HG02610 (cell line): ENCODE results near the gene UBE4B.
"Not testable (repeated sequence)": the region's sequence is repeated elsewhere in the genome, so short reads cannot be mapped to it uniquely, and the experiment has no call there.

Source experiments
- ATAC-seq: cut with Tn5 transposase; IDR thresholded peaks from one replicate; pipeline ENCODE4 v1.9.1; 2021; ENCODE audit warnings: mild to moderate bottlenecking, moderate library complexity; ENCODE audit not compliant: unreplicated experiment

UBE4B gene

DNA sequence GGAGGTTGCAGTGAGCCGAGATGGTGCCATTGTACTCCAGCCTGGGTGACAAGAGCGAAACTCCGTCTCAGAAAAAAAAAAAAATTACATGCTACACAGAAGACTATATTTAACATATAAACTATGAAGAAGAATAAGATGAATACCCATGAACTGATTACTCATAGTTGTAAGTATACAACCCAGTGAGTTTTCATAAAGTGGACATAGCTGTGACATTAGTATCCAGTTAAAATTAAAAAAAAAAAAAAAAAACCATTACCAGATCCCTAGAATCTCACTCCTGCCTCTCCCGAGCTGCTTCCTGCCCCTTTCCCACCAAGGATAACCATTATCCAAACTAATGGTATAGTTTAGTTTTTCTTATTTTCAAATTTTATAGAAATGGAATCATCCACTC, 37.4 kb downstream of the UBE4B start:
- ATAC-seq, result no peak

DNA sequence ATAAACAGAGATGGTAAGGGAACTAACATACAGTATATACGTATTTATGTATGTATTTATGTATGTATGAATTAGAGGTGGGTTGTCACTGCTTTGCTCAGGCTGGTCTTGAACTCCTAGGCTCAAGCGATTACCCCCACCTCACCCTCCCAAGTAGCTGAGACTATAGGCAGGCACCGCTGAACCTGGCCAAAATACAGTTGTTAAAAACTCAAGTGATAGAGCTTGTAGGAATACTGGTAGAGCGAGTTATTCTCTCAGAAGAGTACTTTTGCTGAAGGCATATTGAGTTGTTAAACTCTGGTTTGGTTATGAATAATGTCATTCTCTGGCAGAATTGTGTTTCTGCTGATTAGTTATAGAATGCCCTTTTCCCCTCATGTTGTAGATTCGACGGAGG, 38.9 kb downstream of the UBE4B start:
- ATAC-seq, result no peak

DNA sequence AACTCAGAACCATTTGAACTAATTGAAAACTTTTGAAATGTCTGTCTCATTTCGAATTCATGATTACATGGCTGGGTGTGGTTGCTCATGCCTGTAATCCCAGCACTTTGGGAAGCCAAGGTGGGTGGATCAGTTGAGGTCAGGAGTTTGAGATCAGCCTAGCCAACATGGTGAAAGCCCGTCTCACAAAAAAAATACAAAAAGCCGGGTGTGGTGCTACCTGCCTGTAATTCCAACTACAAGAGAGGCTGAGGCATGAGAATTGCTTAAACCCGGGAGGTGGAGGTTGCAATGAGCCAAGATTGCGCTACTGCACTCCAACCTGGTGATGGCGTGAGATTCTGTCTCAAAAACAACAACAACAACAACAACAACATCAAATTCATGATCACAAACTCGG, 40.6 kb downstream of the UBE4B start:
- not testable (repeated sequence) for ATAC-seq

DNA sequence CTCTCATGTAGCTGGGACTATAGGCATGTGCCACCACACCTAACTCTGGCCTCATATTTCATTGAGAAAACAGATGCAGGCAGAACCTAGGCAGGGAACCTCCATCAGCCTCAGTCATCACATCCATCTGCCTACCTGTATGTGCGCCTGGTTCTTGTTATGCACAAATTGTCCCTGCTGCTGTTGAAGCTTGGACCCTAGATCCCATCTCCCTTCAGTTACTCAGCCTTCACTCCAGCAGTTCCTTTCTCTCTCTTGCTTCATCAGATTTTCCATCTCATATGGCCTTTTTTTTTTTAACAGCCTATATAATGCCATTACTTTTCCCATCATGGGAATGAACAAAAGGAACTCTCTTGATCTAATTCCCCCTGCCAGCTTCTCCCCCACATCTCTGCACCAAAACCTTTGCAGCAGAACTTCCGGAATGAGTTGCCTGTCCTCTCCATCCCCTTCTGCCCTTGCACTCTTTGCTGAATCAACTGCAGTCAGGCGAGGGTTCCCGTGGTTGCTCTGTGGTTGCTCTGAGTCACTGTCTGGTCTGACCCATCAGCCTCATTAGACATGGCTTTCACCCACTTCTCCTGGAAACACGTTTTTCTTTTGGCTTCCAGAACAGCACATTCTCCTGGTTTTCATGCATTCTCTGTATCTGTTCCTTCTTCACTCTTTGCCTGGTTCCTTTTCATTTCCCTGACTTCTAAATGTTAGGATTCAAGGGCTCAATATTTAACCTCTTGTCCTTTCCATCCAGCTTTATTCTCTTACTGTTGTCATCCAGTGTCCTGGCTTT, 41.5 kb downstream of the UBE4B start:
- ATAC-seq, result peak; percentile 85

DNA sequence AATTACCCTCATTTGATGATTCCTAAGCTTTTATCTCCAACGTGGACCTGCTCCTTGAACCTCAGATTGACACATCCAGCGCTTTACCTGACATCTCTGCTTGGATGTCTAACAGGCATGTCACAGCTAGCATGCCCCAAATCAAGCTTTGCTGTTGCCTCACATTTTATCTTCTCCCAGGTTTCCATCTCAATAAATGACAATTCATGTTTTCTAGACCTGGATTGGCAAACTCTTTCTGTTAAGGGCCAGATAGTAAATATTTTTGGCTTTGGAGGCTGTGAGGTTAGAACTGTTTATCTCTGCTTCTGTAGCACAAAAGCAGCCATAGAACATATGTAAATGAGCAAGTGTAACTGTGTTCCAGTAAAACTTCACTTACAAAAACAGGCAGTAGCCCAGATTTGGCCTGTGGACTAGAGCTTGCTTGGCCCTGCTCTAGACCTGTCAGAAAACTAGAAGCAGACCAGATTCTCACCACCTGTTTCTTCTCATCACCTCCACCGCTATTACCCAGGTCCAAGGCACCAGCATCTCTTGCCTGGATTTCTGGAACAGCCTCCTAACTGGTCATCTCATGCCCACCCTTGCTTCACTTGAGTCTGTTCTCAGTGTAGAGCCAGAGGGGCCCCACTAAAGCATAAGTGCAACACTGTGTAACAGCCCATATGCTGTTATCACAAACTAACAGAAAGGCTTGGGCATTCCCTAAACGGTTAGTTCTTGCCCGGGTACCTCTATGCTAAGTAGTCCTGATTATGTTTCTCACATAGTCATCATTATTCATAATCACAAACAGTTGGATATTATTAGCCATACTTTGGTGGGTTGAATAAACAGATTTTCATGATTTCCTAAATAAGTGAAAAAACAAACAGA, 42.3 kb downstream of the UBE4B start:
- ATAC-seq, result no peak

DNA sequence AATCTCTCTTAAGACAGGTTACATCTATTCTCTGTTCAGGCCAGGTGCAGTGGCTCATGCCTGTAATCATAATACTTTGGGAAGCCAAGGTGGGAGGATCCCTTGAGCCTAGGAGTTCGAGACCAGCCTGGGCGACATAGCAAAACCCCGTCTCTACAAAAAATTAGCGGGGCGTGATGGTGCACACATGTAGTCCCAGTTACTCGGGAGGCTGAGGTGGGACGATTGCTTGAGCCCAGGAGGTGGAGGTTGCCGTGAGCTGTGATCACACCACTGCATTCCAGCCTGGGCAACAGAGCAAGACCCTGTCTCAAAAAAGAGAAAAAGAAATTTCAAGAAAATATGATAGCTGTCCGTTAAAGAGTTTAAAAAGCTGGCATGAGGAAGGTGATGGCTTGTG, 43.0 kb downstream of the UBE4B start:
- no peak for ATAC-seq

DNA sequence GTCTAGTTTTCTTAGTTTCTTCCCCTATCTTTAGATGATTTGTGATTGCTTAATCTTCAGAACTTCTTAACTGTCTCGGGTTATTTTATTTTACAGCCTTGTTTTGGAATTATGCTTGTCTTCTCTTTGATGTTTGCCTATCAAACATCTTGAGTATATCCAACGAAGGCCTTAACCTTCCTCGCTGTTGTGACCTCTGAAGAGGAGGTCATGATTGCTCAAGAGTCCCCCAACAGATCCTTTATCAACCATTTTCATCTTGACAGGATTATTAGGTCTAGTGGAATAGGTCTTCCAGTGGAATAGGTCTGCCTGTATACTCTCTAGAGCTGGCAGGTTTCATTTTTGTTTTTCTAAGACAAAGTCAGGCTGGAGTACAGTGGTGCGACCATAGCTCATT, 45.7 kb downstream of the UBE4B start:
- ATAC-seq, result no peak

DNA sequence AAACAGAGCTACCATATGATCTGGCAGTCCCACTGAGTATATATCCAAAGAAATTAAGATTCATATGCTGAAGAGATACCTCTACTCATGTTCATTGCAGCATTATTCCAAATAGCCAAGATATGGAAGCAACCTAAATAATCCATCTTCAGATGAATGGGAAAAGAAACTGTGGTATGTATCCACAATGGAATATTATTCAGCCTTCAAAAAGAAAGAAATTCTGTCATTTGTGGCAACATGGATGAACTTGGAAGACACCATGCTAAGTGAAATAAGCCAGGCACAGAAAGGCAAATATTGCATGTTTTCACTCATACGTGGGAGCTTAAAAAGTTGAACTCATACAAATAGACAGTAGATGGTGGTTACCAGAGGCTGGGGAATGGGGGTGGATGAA, 47.8 kb downstream of the UBE4B start:
- no peak for ATAC-seq

DNA sequence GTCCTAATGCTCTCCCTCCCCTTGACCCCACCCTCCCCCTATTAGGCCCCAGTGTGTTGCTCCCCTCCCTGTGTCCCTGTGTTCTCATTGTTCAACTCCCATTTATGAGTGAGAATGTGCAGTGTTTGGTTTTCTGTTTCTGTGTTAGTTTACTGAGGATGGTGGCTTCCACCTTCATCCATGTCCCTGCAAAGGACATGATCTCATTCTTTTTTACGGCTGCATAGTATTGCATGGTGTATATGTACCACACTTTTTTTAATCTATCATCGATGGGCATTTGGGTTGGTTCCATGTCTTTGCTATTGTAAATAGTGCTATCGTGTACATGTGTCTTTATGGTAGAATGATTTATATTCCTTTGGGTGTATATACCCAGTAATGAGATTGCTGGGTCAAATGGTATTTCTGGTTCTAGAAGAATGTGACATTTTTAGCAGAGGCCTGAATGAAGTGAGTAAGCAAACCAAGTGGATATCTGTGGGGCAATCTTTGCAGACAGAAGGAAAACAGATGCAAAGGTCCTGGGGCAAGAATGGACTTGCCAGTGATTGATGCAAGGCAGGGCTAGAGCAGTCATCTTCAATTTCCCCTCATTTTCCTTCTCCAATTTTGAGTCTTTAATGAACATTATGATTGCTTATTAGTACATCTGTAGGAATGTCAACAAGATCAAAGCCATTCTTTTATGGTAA, 50.2 kb downstream of the UBE4B start:
- no peak for ATAC-seq

DNA sequence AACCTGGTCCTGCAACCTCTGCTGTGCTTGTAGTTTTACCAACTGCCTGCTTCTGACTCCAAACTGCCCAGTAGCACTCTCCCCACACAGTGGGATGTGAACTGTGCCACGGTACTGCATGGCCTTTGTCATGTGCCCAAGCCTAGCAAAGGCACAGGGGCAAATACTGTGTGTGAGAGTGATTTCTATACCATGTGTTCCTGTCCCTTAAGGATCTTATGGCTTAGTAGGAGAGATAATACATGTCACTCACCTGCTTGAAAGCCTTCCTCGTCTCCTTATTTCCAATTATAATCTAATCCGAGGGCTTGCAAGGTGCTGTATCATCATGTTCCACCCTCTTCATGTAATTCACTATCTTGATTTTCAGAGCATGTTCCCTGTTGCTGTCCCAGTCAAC, 51.3 kb downstream of the UBE4B start:
- no peak for ATAC-seq

DNA sequence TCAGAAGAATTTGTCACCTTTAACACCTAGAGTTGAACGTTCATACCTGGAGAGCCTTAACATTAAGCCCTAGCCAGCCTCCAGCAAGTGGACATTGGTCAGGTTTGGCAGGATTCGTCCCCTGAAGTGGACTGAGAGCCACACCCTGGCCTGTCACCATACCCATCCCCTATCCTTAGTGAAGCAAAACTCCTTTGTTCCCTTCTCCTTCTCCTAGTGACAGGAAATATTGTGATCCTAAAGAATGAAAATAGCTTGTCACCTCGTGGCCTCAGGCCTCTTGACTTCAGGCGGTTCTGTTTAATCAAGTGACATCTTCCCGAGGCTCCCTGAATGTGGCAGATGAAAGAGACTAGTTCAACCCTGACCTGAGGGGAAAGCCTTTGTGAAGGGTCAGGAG, 52.3 kb downstream of the UBE4B start:
- ATAC-seq, result no peak

DNA sequence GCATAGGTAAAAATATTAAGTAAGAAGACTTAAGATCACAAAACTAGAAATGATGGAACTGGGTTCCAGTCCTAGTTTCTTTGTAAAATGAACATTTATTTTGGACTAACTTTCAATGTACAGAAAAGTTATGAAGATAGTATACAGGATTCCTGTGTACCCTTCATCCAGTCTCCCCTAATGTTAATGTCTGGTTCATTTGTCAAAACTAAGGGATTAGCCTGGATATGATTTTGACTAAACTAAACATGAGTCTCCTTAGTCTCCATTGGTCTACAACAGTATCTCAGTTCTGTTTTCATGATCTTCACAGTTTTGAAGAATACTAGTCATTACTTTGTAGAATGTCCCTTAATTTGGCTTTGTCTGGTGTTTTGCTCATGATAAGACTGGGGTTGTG, 54.5 kb downstream of the UBE4B start:
- ATAC-seq, result no peak

DNA sequence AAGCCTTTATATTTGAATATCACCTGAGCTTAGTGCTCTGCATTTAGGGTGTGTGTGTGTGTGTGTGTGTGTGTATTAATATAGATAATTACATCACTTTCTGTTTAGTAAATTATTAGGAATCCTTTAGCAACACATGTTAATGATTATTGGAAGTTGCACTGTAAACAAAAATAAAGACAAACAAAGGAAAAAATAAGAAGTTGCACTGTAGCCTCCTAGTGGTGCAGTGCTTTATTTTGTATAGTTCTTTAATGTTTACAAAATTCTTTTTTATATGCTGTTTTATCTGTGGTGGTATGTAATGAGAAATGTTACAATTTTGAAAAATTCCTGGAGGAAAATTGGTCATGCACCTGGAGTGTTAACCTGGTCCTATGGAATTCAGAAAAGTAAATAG, 69.2 kb downstream of the UBE4B start:
- ATAC-seq, result no peak

DNA sequence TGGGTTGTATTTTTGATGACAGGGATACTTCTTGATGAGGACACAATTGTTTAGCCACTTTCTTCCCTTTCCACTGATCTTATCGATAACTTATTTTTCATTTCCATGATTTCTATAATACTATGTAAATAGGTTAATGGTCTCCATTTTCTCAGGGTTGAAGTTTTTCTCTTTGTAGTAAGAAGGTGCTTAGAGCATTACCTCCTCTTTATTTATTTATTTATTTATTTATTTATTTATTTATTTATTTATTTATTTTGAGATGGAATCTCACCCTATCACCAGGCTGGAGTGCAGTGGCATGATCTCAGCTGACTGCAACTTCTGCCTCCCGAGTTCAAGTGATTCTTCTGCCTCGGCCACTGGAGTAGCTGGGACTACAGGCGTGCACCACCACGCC, 70.4 kb downstream of the UBE4B start:
- ATAC-seq, result no peak

DNA sequence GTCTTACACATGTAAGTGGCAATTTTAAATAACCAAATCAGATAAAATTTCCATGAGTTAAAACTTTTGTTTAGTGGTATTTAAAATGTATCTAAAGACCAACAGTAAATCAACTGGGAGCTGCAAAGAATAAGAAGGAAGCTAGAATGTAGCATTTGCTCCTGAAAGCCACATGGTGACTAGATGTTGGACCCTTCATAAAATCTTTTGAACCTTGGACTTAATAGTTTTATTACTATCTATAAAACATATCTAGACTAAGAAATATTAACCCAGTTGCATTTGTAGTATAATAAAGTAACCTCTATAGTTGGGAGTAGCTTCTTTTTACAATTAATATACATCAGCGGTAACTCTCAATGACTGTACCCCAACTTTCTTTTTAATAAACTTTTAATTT, 72.1 kb downstream of the UBE4B start:
- no peak for ATAC-seq

DNA sequence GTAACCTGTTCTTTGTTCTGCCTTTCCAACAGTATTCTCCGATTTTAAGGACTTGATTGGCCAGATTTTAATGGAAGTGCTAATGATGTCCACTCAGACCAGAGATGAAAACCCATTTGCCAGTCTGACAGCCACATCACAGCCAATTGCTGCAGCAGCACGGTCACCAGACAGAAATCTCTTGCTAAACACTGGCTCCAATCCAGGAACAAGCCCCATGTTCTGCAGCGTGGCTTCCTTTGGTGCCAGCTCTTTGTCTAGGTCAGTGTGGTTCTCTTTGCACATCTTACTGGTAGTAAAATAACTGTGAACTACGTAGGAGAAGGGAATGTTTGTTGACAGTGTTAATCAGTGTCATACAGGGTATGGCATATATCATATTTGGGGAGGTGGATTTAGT, 72.7 kb downstream of the UBE4B start:
- ATAC-seq, result no peak

DNA sequence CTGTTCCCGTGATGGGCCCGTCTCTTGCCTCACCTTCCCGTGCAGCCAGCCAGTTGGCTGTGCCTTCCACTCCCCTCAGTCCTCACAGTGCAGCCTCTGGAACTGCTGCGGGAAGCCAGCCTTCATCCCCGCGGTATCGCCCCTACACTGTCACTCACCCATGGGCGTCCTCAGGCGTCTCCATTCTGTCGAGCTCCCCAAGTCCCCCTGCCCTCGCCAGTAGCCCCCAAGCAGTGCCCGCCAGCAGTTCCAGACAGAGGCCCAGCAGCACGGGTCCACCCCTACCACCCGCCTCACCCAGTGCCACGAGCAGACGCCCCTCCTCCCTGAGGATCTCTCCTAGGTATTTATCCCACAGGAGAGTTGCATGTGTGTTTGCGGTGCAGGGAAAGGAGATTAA, 73.5 kb downstream of the UBE4B start:
- no peak for ATAC-seq

DNA sequence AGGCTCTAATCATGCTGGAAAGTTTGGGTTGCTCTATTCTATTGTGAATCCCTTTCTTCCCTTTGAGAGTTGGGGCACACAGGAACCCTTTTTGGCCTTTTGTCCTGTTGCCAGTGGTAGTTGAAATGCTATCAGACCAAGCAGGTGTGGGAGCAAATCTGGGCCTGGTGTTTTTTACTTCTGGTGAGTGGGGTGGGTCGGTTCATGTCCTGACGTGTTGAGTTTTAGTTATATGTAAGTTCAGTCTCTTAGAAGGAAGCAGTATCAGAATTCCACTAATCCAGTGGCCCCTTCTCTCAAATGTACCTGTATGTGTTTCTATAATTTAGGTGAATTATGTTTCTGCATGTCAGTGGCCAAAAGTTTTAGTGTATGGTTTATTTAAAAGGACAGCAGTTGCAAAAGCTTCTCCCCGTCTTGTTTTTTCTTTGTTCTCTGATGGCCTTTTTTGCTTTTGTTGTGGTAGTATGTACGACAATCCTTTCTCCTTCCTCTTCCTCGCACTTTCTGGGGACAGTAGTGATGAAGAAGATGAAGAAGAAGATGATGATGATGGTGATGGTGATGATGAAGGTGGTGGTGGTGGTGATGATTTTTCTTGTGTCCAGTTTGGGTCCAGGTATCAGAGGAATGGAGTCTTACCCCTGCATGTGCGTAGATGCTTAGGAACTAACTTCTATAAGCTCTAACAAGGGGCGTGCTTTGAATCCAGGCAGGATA, 74.2 kb downstream of the UBE4B start:
- ATAC-seq, result no peak

DNA sequence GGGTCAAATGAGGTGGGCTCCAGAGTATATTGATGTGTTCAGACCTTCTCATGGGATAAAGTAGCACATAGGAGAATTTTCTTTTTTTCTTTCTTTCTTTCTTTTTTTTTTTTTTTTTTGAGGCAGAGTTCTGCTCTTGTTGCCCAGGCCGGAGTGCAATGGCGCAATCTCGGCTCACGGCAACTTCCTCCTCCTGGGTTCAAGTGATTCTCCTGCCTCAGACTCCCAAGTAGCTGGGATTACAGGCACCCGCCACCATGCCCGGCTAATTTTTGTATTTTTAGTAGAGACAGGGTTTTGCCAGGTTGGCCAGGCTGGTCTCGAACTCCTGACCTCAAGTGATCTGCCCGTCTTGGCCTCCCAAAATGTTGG, 74.7 kb downstream of the UBE4B start:
- not testable (repeated sequence) for ATAC-seq

DNA sequence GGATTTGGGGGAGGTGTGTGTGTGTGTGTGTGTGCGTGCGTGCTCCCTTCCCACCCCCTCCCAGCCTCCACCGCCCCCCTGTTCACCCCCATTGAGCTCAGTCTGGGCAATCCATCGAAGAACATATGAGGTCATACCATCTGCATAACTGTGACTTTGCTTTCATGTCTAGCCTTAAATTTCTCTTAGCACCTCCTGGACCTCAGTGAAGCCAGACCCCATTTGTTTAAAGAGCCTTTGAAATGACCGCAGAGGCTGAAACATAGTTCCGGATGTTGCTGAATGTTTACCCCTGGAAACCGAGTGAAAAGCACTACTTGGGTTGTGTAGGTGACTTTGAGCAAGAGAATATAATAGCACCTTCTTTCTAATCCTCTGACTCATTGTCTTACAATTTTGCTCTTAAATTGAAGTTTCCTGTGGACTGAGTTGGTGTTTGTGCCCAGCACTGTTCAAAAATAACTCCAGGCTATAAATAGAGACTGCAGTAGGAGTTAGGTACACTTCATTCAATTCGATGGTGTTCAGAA, 75.4 kb downstream of the UBE4B start:
- no peak for ATAC-seq
